GM12878 (cell line): ENCODE data around the gene ADCY5. TPM values are rescaled to one million over a fixed set of nuclear protein-coding genes. Genes with fewer than 3 reads are reported as not detected.

Source experiments
- ATAC-seq: fragments of 200-7000 bp; cut with Tn5 transposase; 3 replicates; pipeline ENCODE4 v1.9.1; 2020; ENCODE audit warnings: mild to moderate bottlenecking, moderate library complexity
- BruUV-seq: library from RNA; stranded (reverse); fragments of 400-500 nt; replicated peaks from 2 replicates; lab custom pipeline; 2021; lab: Mats Ljungman, UMichigan
- CTCF ChIA-PET: fragments of 300-600 bp; sonication (Branson Sonifier 250); formaldehyde crosslinking; extraction: SDS; loops from one replicate; lab custom pipeline; 2021; ENCODE audit warnings: inconsistent platforms; lab: Yijun Ruan, JAX
- POLR2A ChIA-PET: fragments of 350-600 bp; formaldehyde crosslinking; extraction: SDS; loops from one replicate; lab custom pipeline; 2021; ENCODE audit warnings: inconsistent platforms; lab: Charles Lee
- RAD21 ChIA-PET: fragments of 300-600 bp; sonication (Branson Sonifier 250); formaldehyde crosslinking; loops from one replicate; lab custom pipeline; 2023; ENCODE audit warnings: antibody characterized with exemption; ENCODE audit not compliant: unreplicated experiment; lab: Charles Lee
- SMC1A ChIA-PET: fragments of 300-600 bp; sonication (Branson Sonifier 250); formaldehyde crosslinking; loops from one replicate; lab custom pipeline; 2023; ENCODE audit not compliant: unreplicated experiment, uncharacterized antibody; lab: Charles Lee
- DNase-seq: peaks from one replicate; pipeline ENCODE4 v3.0.0-alpha.2; 2011; ENCODE audit warnings: low read depth, low spot score
- FAIRE-seq: peaks from 3 replicates; lab custom pipeline; 2011; peaks lifted over from hg19 to GRCh38; lab: Jason Lieb, UNC
- H2AFZ ChIP-seq: 2 replicates; pipeline ENCODE4 v1.6.0; 2011; ENCODE audit warnings: low read depth, low read length, control low read depth; ENCODE audit not compliant: control insufficient read depth
- H3K27ac ChIP-seq: 2 replicates; pipeline ENCODE4 v1.5.1; 2011; ENCODE audit warnings: control low read depth; ENCODE audit not compliant: control insufficient read depth, insufficient read depth
- H3K27me3 ChIP-seq, 2 experiments: replicated peaks in 1 of 2; 2 replicates each; pipeline versions ENCODE4 v1.6.0 to v1.6.1; 2011; ENCODE audit warnings: low read length in 1 of 2; ENCODE audit not compliant: control insufficient read depth in 2 of 2, insufficient read depth in 2 of 2
- H3K36me3 ChIP-seq, 2 experiments: 2 replicates each; pipeline ENCODE4 v1.5.1; 2011; ENCODE audit warnings: low read length in 1 of 2; ENCODE audit not compliant: control insufficient read depth in 2 of 2, insufficient read depth in 2 of 2
- H3K4me1 ChIP-seq: 2 replicates; pipeline ENCODE4 v1.6.1; 2011; ENCODE audit warnings: mild to moderate bottlenecking, low read length, moderate library complexity, mixed read lengths; ENCODE audit not compliant: control insufficient read depth, insufficient read depth
- H3K4me2 ChIP-seq: 2 replicates; pipeline ENCODE4 v1.6.0; 2011; ENCODE audit warnings: control low read depth; ENCODE audit not compliant: control insufficient read depth, insufficient read depth
- H3K4me3 ChIP-seq: fragments of 200-600 bp; sonication (generic); 2 replicates; pipeline ENCODE4 v1.5.1; 2016
- H3K79me2 ChIP-seq: 2 replicates; pipeline ENCODE4 v1.6.0; 2011; ENCODE audit warnings: low read length; ENCODE audit not compliant: control insufficient read depth, insufficient read depth
- H3K9ac ChIP-seq: 2 replicates; pipeline ENCODE4 v1.8.0; 2011; ENCODE audit warnings: low read length, control low read depth, mixed read lengths; ENCODE audit not compliant: control insufficient read depth, insufficient read depth
- H3K9me3 ChIP-seq: replicated peaks from 3 replicates; pipeline ENCODE4 v1.5.1; 2011; ENCODE audit warnings: mild to moderate bottlenecking, low read length; ENCODE audit not compliant: control insufficient read depth, insufficient read depth
- H4K20me1 ChIP-seq: 2 replicates; pipeline ENCODE4 v1.6.0; 2011; ENCODE audit not compliant: control insufficient read depth, insufficient read depth
- CBFB ChIP-seq: IDR thresholded peaks from 2 replicates; pipeline ENCODE4 v1.6.1; 2016; ENCODE audit warnings: antibody characterized with exemption, low read depth
- CBX5 ChIP-seq: sonication (generic); IDR thresholded peaks from 2 replicates; pipeline ENCODE4 v1.6.1; 2016; ENCODE audit warnings: low read depth, moderate library complexity, mild to moderate bottlenecking, inconsistent platforms
- CEBPB ChIP-seq, 2 experiments: fragments of 150-350 bp in 1 of 2; IDR thresholded peaks; 2 replicates each; pipeline ENCODE4 v1.6.1; 2012 to 2014; ENCODE audit warnings: low read depth in 2 of 2, low read length in 2 of 2, borderline replicate concordance in 1 of 2, inconsistent platforms in 1 of 2
- CHD4 ChIP-seq: fragments of 200-600 bp; sonication (generic); IDR thresholded peaks from 2 replicates; pipeline ENCODE4 v1.6.1; 2016; ENCODE audit warnings: mild to moderate bottlenecking
- ETV6 ChIP-seq, 2 experiments: fragments of 450-650 bp in 1 of 2; IDR thresholded peaks in 1 of 2; conservative IDR thresholded peaks in 1 of 2; 2 replicates each; pipeline ENCODE4 v1.6.1; 2014; ENCODE audit warnings: antibody characterized with exemption in 1 of 2, borderline replicate concordance in 1 of 2, low read depth in 1 of 2, mild to moderate bottlenecking in 1 of 2, moderate library complexity in 1 of 2
- LARP7 ChIP-seq: fragments of 450-650 bp; IDR thresholded peaks from 2 replicates; pipeline ENCODE4 v1.6.1; 2017; ENCODE audit warnings: mild to moderate bottlenecking
- MEF2B ChIP-seq: fragments of 450-650 bp; IDR thresholded peaks from 2 replicates; pipeline ENCODE4 v1.6.1; 2018; ENCODE audit warnings: mild to moderate bottlenecking, moderate library complexity; ENCODE audit not compliant: partially characterized antibody, poor library complexity, severe bottlenecking
- WGBS: methylation state at CpG from one replicate; pipeline ENCODE4 v1.1.6; 2016; ENCODE audit warnings: low lambda C conversion rate; ENCODE audit not compliant: insufficient replicate concordance, insufficient coverage; ENCODE audit errors: missing lambda C conversion rate; 5-methylcytosine and 5-hydroxymethylcytosine counted together
- in situ Hi-C: fragments of 300-500 bp; cut with MboI; formaldehyde crosslinking; loops from 9 replicates; pipeline ENCODE4 v1.14.3; 2018; ENCODE audit warnings: mixed read lengths
- intact Hi-C: fragments of 100-400 bp; cut with micrococcal nuclease; formaldehyde crosslinking; loops from one replicate; pipeline ENCODE4 v1.14.2; 2022; ENCODE audit not compliant: unreplicated experiment
- polyA plus RNA-seq, 11 experiments: library from polyadenylated mRNA; depleted of rRNA in 4 of 11; unstranded in 6 of 11; stranded (reverse) in 5 of 11; fragments of >200 nt; fragmentation: Nextera tagmentation in 4 of 11; fragmentation: Illumina TruSeq in 1 of 11; extraction: Ambion mirVana in 4 of 11; extraction: Trizol in 1 of 11; gene quantifications; 1 replicate in 1 of 11; 2 replicates in 10 of 11; pipeline versions ENCODE4 v1.2.1 to v1.2.3, GENCODE V29; 2011 to 2016; ENCODE audit warnings: inconsistent platforms in 2 of 11, missing spikeins in 2 of 11, low read depth in 1 of 11
- total RNA-seq, 4 experiments: library from RNA; depleted of rRNA in 3 of 4; stranded (reverse); fragments of >200 nt in 3 of 4; fragmentation: Illumina TruSeq in 1 of 4; extraction: Trizol in 1 of 4; gene quantifications; 2 replicates each; pipeline versions ENCODE4 v1.2.1 to v1.2.3, GENCODE V29; 2013 to 2021
- TF ChIP-seq, protein P1 (sequence below): fragments of 450-650 bp; IDR thresholded peaks from 2 replicates; pipeline ENCODE4 v1.6.1; 2016; ENCODE audit warnings: mild to moderate bottlenecking, moderate library complexity, borderline replicate concordance

Gene ADCY5
- total and polyA plus RNA-seq, 10 of the 15 experiments (the other 5 are each of a cell fraction or from before 2014, with no cell fraction given), result under 0.01 to 0.24 (median 0.02) TPM; not detected in 4

DNA sequence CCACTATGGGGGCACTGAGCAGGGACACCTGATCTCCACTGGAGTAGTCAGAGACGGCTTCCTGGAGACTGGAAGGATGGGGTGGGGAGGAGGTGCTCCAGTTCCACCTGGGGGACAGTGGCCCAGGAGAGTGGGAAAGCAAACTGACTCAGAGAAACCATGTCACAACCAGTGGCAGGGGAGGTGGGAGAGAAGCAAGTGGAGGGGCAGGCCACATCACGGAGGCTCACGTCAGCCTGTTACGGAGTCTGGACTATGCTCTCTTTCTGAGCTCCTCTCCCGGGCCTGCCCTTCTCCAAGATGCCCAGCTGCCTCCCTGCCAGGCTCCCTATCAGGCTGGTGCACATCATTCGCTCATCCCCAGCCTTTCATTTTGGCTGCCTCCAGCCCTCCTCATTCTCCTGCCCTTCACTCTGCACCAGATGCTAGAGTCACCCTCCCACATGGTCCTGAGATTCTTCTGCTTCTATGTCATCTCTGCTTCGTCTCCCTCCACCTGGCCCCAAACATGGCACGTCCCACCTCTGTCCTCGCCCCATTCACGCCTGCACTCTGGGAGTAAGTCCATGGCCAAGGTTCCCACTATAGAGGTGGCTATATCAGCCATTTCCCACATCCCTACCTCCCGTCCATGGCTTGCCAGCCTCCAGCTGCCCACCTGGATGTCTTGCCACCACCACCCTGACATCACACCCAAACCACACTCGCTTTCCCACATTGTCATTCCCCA is 100.3 kb downstream of the ADCY5 start (continued):
- TF ChIP-seq, protein P1, sequence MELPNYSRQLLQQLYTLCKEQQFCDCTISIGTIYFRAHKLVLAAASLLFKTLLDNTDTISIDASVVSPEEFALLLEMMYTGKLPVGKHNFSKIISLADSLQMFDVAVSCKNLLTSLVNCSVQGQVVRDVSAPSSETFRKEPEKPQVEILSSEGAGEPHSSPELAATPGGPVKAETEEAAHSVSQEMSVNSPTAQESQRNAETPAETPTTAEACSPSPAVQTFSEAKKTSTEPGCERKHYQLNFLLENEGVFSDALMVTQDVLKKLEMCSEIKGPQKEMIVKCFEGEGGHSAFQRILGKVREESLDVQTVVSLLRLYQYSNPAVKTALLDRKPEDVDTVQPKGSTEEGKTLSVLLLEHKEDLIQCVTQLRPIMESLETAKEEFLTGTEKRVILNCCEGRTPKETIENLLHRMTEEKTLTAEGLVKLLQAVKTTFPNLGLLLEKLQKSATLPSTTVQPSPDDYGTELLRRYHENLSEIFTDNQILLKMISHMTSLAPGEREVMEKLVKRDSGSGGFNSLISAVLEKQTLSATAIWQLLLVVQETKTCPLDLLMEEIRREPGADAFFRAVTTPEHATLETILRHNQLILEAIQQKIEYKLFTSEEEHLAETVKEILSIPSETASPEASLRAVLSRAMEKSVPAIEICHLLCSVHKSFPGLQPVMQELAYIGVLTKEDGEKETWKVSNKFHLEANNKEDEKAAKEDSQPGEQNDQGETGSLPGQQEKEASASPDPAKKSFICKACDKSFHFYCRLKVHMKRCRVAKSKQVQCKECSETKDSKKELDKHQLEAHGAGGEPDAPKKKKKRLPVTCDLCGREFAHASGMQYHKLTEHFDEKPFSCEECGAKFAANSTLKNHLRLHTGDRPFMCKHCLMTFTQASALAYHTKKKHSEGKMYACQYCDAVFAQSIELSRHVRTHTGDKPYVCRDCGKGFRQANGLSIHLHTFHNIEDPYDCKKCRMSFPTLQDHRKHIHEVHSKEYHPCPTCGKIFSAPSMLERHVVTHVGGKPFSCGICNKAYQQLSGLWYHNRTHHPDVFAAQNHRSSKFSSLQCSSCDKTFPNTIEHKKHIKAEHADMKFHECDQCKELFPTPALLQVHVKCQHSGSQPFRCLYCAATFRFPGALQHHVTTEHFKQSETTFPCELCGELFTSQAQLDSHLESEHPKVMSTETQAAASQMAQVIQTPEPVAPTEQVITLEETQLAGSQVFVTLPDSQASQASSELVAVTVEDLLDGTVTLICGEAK, result no peak
- no peak for TF ChIP-seq MEF2B
- TF ChIP-seq ETV6 (conservative IDR thresholded peaks at IDR 0.05 in 1 of 2, IDR thresholded peaks at IDR 0.05 in 1 of 2; ENCODE audit: borderline replicate concordance in 1 of 2, low read depth in 1 of 2), result no peak
- no peak for TF ChIP-seq CHD4
- no peak for TF ChIP-seq CBX5
- TF ChIP-seq CBFB, result no peak
- TF ChIP-seq, all 136 proteins: peak for 0

DNA sequence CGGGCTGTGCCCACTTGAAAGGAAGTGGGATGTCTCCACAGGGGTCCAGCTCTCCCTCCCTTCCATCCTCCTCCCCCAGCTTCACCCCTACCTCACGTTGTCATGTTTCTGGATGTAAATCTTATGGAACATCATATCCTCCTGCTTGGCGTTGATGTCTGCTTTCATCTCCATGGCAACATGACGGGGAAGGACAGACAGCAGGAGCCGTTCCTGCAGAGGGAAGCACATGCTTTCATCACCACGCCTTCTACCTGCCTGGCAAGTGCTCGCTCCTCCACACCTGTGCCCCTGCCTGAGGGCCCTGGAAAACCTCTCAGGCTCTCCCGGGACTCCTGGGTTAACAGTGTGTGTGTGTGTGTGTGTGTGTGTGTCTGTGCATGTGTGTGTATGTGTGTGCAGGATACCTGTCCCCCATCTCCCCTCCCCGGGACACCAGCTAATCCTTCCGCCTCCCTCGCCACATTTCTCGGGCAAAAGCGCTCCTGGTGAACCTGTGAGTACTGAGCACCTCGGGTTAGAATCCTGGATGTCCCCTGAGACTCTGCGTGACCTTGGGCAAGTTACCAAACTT is 101.1 kb downstream of the ADCY5 start:
- Histone ChIP-seq H3K4me1 (no peaks in the 10 kb centered on the region), H3K4me2 (no peak overlapping the region), H3K27ac (no peak overlapping the region), H3K36me3 (no peaks in the 10 kb centered on the region), H4K20me1 (no peaks in the 10 kb centered on the region), H2AFZ (no peak overlapping the region), H3K4me3 (no peak overlapping the region), H3K9ac (no peak overlapping the region), H3K79me2 (no peaks in the 10 kb centered on the region), H3K9me3 (no peaks in the 10 kb centered on the region), H3K27me3 (peaks cover 0 to 3% of the 10 kb centered on the region in 2 experiments; a peak in 1 of 4 replicates)
- no peak for DNase-seq
- FAIRE-seq, result no peak
- ChIA-PET POLR2A (no interaction called here), RAD21 (no interaction called here), CTCF (interaction anchor here (1.2 kb wide), 1 partner anchor 17 kb away, joined by 4 read pairs; no protein-coding TSS in a partner anchor), SMC1A (no interaction called here)
- no TSS peak for BruUV-seq
- intact Hi-C loops (no loop called here), in situ Hi-C loops (no loop called here)
- WGBS, result 10% methylated on average over 9 of the region's 15 CpGs
- TF ChIP-seq CEBPB (IDR thresholded peaks at IDR 0.05; ENCODE audit: borderline replicate concordance in 1 of 2, low read depth in 2 of 2, low read length in 2 of 2), result no peak
- no peak for TF ChIP-seq LARP7
- no peak for ATAC-seq
